Middle frontal gyrus (tissue), 1 donor: Measurements from ENCODE around the gene TBC1D8.

Experiments used
- DNase-seq: peaks from one replicate; pipeline ENCODE4 v3.0.0-alpha.2; 2015; ENCODE audit warnings: low spot score; ENCODE audit errors: extremely low spot score

Gene TBC1D8

GRCh38 chr2:101162561-101163330 is 11.6 kb upstream of the TBC1D8 start:
- no peak for DNase-seq

GRCh38 chr2:101161658-101162057 is 10.5 kb upstream of the TBC1D8 start:
- DNase-seq: no peak

- DNase-seq: no peak
Observed at GRCh38 chr2:101160454-101160853, 9.3 kb upstream of the TBC1D8 start.

GRCh38 chr2:101159526-101159925 is 8.3 kb upstream of the TBC1D8 start:
- no peak for DNase-seq

- DNase-seq: no peak
Observed at GRCh38 chr2:101157272-101157671, 6.1 kb upstream of the TBC1D8 start.

- no peak for DNase-seq
Observed at GRCh38 chr2:101153787-101154186, 2.6 kb upstream of the TBC1D8 start.

- DNase-seq: no peak
Observed at GRCh38 chr2:101153077-101153707, 2.0 kb upstream of the TBC1D8 start.

GRCh38 chr2:101152272-101153076 is 1.3 kb upstream of the TBC1D8 start:
- DNase-seq: peak; percentile 34

- no peak for DNase-seq
Observed at GRCh38 chr2:101151859-101152271, 683 bp upstream of the TBC1D8 start.

- DNase-seq: no peak
Observed at GRCh38 chr2:101150306-101151145, 656 bp downstream of the TBC1D8 start.

- DNase-seq: no peak
Observed at GRCh38 chr2:101149241-101150192, 1.7 kb downstream of the TBC1D8 start.

- no peak for DNase-seq
Observed at GRCh38 chr2:101148777-101149176, 2.4 kb downstream of the TBC1D8 start.

GRCh38 chr2:101147971-101148370 is 3.2 kb downstream of the TBC1D8 start:
- no peak for DNase-seq

- DNase-seq: no peak
Observed at GRCh38 chr2:101147062-101147461, 4.1 kb downstream of the TBC1D8 start.

- no peak for DNase-seq
Observed at GRCh38 chr2:101146535-101146934, 4.6 kb downstream of the TBC1D8 start.

GRCh38 chr2:101145406-101145805 is 5.8 kb downstream of the TBC1D8 start:
- no peak for DNase-seq

GRCh38 chr2:101142163-101142562 is 9.0 kb downstream of the TBC1D8 start:
- DNase-seq: no peak

- no peak for DNase-seq
Observed at GRCh38 chr2:101140978-101141655, 10.1 kb downstream of the TBC1D8 start.

GRCh38 chr2:101140237-101140636 is 10.9 kb downstream of the TBC1D8 start:
- DNase-seq: no peak

- no peak for DNase-seq
Observed at GRCh38 chr2:101139495-101139894, 11.7 kb downstream of the TBC1D8 start.
